GM12878 (cell line): ENCODE data around the gene RSRC1. TPM values are rescaled to one million over a fixed set of nuclear protein-coding genes. Genes with fewer than 3 reads are reported as not detected.

Source experiments
- BACH1 ChIP-seq: fragments of 450-650 bp; IDR thresholded peaks from 2 replicates; pipeline ENCODE4 v1.6.1; 2017; ENCODE audit warnings: mild to moderate bottlenecking, borderline replicate concordance
- BCLAF1 ChIP-seq: fragments of 450-650 bp; IDR thresholded peaks from 2 replicates; pipeline ENCODE4 v1.6.1; 2017; ENCODE audit warnings: antibody characterized with exemption, mild to moderate bottlenecking, moderate library complexity
- CTCF ChIP-seq, 3 experiments: IDR thresholded peaks in 2 of 3; conservative IDR thresholded peaks in 1 of 3; 2 replicates each; pipeline ENCODE4 v1.5.1; 2011; ENCODE audit warnings: low read depth in 3 of 3, low read length in 3 of 3, mild to moderate bottlenecking in 3 of 3, control low read depth in 2 of 3, moderate library complexity in 2 of 3, inconsistent platforms in 1 of 3, mixed read lengths in 1 of 3; ENCODE audit not compliant: control insufficient read depth in 2 of 3, insufficient read depth in 1 of 3; ENCODE audit errors: extremely low read depth in 1 of 3
- DPF2 ChIP-seq: fragments of 450-650 bp; IDR thresholded peaks from 2 replicates; pipeline ENCODE4 v1.6.1; 2017; ENCODE audit warnings: mild to moderate bottlenecking
- MYB ChIP-seq: fragments of 150-350 bp; IDR thresholded peaks from 2 replicates; pipeline ENCODE4 v1.6.1; 2014; ENCODE audit warnings: mild to moderate bottlenecking, low read depth, low read length, borderline replicate concordance
- PAX5 ChIP-seq: IDR thresholded peaks from 2 replicates; pipeline ENCODE4 v1.6.1; 2011; ENCODE audit warnings: low read depth, low read length, borderline replicate concordance
- RELB ChIP-seq: fragments of 450-650 bp; IDR thresholded peaks from 2 replicates; pipeline ENCODE4 v1.6.1; 2017; ENCODE audit warnings: low read depth, mild to moderate bottlenecking, moderate library complexity
- SKIL ChIP-seq: fragments of 450-650 bp; IDR thresholded peaks from 2 replicates; pipeline ENCODE4 v1.6.1; 2017; ENCODE audit warnings: mild to moderate bottlenecking, low read depth, inconsistent platforms; ENCODE audit not compliant: poor library complexity, severe bottlenecking
- TCF12 ChIP-seq: IDR thresholded peaks from 2 replicates; pipeline ENCODE4 v1.6.1; 2011; ENCODE audit warnings: low read depth, mild to moderate bottlenecking, low read length
- polyA plus RNA-seq, 11 experiments: library from polyadenylated mRNA; depleted of rRNA in 4 of 11; unstranded in 6 of 11; stranded (reverse) in 5 of 11; fragments of >200 nt; fragmentation: Nextera tagmentation in 4 of 11; fragmentation: Illumina TruSeq in 1 of 11; extraction: Ambion mirVana in 4 of 11; extraction: Trizol in 1 of 11; gene quantifications; 1 replicate in 1 of 11; 2 replicates in 10 of 11; pipeline versions ENCODE4 v1.2.1 to v1.2.3, GENCODE V29; 2011 to 2016; ENCODE audit warnings: inconsistent platforms in 2 of 11, missing spikeins in 2 of 11, low read depth in 1 of 11
- total RNA-seq, 4 experiments: library from RNA; depleted of rRNA in 3 of 4; stranded (reverse); fragments of >200 nt in 3 of 4; fragmentation: Illumina TruSeq in 1 of 4; extraction: Trizol in 1 of 4; gene quantifications; 2 replicates each; pipeline versions ENCODE4 v1.2.1 to v1.2.3, GENCODE V29; 2013 to 2021
- TF ChIP-seq, protein P1 (sequence below): fragments of 450-650 bp; formaldehyde crosslinking; IDR thresholded peaks from 2 replicates; pipeline ENCODE4 v1.5.0; 2022; ENCODE audit warnings: mild to moderate bottlenecking, missing genetic modification characterization
- TF ChIP-seq, protein P2 (sequence below): IDR thresholded peaks from 2 replicates; pipeline ENCODE4 v1.6.1; 2011; ENCODE audit warnings: borderline replicate concordance, low read depth, mild to moderate bottlenecking, moderate library complexity, mixed read lengths, low read length; ENCODE audit not compliant: insufficient read depth; ENCODE audit errors: extremely low read length

Gene RSRC1
- total and polyA plus RNA-seq, 10 of the 15 experiments (the other 5 are each of a cell fraction or from before 2014, with no cell fraction given), result 16.4 to 85.9 (median 42.0) TPM

DNA sequence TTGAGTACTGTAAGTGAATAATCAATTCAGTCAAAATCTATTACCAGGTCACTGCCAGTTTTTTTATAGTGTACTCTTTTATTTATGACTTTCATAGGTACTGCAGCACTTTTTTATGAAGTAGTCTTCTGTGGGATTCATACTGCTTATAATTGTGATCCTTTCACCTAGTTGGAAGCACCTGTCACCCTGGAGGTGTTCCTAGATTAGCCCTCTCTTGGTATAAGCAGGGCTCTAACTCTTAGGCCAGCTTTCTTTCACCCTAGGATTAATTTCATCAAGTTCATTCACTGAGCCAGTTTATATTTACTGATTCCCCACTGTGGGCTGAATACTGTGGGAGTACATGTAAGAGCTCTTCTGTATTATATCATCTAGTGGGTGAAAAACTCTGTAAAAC is 395.2 kb downstream of the RSRC1 start (continued):
- TF ChIP-seq, protein P1, sequence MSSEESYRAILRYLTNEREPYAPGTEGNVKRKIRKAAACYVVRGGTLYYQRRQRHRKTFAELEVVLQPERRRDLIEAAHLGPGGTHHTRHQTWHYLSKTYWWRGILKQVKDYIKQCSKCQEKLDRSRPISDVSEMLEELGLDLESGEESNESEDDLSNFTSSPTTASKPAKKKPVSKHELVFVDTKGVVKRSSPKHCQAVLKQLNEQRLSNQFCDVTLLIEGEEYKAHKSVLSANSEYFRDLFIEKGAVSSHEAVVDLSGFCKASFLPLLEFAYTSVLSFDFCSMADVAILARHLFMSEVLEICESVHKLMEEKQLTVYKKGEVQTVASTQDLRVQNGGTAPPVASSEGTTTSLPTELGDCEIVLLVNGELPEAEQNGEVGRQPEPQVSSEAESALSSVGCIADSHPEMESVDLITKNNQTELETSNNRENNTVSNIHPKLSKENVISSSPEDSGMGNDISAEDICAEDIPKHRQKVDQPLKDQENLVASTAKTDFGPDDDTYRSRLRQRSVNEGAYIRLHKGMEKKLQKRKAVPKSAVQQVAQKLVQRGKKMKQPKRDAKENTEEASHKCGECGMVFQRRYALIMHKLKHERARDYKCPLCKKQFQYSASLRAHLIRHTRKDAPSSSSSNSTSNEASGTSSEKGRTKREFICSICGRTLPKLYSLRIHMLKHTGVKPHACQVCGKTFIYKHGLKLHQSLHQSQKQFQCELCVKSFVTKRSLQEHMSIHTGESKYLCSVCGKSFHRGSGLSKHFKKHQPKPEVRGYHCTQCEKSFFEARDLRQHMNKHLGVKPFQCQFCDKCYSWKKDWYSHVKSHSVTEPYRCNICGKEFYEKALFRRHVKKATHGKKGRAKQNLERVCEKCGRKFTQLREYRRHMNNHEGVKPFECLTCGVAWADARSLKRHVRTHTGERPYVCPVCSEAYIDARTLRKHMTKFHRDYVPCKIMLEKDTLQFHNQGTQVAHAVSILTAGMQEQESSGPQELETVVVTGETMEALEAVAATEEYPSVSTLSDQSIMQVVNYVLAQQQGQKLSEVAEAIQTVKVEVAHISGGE, result no peak
- no peak for TF ChIP-seq MYB
- no peak for TF ChIP-seq TCF12
- TF ChIP-seq BACH1, result no peak
- TF ChIP-seq DPF2, result no peak
- no peak for TF ChIP-seq CTCF (IDR thresholded peaks at IDR 0.05 in 2 of 3, conservative IDR thresholded peaks at IDR 0.05 in 1 of 3; ENCODE audit: control insufficient read depth in 2 of 3, extremely low read depth in 1 of 3, insufficient read depth in 1 of 3, low read depth in 3 of 3, low read length in 3 of 3)
- no peak for TF ChIP-seq PAX5
- TF ChIP-seq, protein P2, sequence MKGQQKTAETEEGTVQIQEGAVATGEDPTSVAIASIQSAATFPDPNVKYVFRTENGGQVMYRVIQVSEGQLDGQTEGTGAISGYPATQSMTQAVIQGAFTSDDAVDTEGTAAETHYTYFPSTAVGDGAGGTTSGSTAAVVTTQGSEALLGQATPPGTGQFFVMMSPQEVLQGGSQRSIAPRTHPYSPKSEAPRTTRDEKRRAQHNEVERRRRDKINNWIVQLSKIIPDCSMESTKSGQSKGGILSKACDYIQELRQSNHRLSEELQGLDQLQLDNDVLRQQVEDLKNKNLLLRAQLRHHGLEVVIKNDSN, result no peak
- no peak for TF ChIP-seq BCLAF1
- no peak for TF ChIP-seq RELB
- TF ChIP-seq SKIL, result no peak
